DLD1 (cell line): ENCODE results near the gene LGALS8.
"Not testable (repeated sequence)": the region's sequence is repeated elsewhere in the genome, so short reads cannot be mapped to it uniquely, and the experiment has no call there.

Source experiments
- in situ Hi-C: cut with HindIII; loops from 2 replicates; pipeline ENCODE4 v1.10.0; 2017; ENCODE audit warnings: low sequenced_read_pairs

The LGALS8 gene

DNA sequence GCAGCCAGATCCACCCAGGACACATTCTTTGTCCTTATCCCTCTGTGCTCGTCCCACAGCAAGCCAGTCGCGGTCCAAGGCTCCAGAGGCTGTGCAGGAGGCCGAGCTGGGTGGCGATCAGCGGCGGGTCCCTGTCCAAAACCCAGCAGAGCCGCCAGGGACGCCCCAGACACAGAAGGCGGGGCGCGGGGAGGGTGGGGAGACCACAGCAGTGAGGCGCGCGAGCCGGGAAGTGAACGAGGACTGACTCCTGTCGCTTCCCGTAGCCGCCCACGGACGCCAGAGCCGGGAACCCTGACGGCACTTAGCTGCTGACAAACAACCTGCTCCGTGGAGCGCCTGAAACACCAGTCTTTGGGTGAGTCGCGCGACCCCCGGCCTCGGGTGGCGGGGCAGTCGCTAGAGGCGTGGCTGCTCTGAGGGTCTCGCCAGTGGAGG lies at the start of gene LGALS8:
TSS of gene LGALS8 (plus strand) at position 279 of the 438 bp plus-strand sequence. CDS start 2,089 bp downstream, outside the sequence.
- in situ Hi-C loops, result no loop called here

GRCh38 chr1:236476019-236476418 lies 47.8 kb upstream of the LGALS8 start:
- in situ Hi-C loops, result no loop called here

DNA sequence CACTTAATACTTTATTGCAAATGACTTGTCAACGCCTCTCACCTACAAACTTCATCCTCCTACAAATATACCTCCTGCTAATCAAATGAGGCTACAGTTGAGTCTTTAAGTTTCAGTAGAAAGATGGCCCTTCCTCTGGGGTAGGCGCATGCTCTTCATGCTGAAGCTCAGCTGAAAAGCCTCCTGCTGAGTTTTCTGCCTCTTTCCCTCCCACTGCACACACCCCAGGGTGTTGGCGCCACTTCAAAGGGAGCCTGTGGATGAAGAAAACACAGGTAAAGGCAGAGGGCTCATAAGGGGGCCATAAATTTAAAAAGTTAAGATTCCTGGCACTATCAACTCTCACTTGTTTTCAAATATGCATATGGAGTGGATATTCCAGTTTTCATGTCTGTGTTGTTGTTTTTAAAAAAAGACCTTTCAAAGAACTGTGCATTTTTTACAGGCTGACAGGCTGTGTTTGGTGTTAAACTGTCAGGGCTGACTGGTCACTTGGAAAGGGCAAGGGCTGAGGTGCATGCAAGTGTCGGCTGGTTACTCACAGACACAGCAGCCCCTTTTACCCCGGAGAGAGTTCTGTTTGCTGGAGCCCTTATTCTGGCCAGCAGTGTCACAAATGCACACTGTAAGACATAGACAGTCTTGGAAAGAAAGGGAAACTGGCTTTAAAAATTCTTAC lies 42.9 kb upstream of the LGALS8 start:
- in situ Hi-C loops, result no loop called here

DNA sequence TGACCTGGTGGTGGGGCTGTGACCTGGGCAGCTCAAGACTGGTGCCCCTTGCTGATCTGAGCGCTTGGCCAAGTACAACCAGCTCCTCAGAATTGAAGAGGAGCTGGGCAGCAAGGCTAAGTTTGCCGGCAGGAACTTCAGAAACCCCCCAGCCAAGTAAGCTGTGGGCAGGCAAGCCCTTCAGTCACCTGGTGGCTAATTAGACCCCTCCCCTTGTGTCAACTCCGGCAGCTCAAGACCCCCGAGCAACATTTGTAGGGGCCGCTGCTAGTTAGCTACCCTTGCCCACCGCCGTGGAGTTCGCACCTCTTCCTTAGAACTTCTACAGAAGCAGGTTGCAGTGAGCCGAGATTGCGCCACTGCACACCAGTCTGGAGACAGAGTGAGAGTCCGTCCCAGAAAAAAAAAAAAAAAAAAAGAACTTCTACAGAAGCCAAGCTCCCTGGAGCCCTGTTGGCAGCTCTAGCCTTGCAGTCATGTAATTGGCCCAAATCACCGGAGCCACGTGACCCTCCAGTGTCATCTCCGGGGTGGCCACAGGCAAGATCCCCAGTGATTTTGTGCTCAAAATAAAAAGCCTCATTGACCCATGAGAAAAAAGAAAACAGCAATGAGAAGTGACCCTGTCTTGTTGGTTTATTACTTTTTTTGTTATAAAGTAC lies 39.3 kb upstream of the LGALS8 start:
- in situ Hi-C loops, result no loop called here

GRCh38 chr1:236486356-236487002 lies 37.3 kb upstream of the LGALS8 start:
- in situ Hi-C loops, result no loop called here

GRCh38 chr1:236489161-236489560 lies 34.6 kb upstream of the LGALS8 start:
- in situ Hi-C loops, result not testable (repeated sequence)

GRCh38 chr1:236489710-236490377 lies 33.9 kb upstream of the LGALS8 start:
- in situ Hi-C loops, result no loop called here

GRCh38 chr1:236491469-236492136 lies 32.2 kb upstream of the LGALS8 start:
- in situ Hi-C loops, result no loop called here

GRCh38 chr1:236492378-236492777 lies 31.4 kb upstream of the LGALS8 start:
- in situ Hi-C loops, result no loop called here

GRCh38 chr1:236494082-236494481 lies 29.7 kb upstream of the LGALS8 start:
- in situ Hi-C loops, result no loop called here

DNA sequence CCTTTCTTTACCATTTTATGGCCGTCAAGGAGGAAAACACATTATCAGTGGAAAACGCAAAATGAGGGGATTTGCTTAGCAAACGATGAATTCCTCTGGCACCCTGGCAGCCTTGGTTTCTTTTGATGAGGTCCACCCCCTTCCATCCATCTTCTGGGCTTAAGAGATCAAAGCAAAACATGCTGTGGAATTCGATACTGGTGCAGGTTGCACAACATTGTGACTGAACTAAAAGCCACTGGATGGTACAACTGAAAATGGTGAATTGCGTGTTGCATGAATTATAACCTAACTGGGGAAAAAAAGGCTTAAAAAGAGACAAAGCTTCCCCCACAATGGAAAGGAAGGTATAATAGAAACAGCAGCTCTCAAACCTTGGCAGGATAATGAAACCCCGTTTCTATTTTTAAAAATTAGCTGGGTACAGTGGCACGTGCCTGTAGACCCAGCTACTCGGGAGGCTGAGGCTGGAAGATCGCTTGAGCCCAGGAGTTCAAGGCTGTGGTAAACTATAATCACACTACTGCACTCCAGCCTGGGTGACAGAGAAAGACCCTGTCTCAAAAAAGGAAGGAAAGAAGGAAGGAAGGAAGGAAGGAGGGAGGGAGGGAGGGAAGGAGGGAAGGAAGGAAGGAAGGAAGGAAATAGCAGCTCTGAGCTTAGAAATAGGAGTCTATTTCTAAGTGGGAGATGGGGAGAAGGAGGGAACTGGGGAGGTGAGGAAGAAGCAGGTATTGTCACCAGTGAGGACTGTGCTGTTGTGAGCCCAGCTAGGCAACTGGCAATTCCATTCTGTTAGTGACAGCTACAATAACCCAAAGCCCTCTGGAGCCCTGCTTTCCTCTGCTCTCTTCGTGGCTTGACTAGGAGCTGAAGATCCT lies 29.0 kb upstream of the LGALS8 start:
- in situ Hi-C loops, result no loop called here

GRCh38 chr1:236495467-236496112 lies 28.2 kb upstream of the LGALS8 start:
- in situ Hi-C loops, result no loop called here

- in situ Hi-C loops, result no loop called here
Observed at GRCh38 chr1:236497908-236498307, 25.9 kb upstream of the LGALS8 start.

- in situ Hi-C loops, result no loop called here
Observed at GRCh38 chr1:236501093-236501492, 22.7 kb upstream of the LGALS8 start.

DNA sequence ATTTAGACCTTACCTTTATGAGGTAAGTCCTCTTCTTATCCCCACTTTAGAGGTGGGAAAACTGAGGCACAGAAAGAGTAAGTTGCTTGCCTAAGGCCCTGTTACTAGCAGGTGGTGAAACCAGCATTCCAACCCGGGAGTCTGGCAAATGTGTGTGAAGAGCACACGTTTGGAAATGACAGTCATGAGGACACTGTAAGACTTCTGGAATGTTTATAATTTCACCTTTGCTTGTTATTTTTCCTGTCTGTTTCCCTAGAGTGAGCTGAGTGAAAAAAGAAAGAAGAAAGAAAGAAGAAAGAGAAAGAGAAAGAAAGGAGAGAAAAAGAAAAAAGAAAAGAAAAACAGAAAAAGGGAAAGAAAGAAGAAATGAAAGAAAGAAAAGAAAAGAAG lies 21.2 kb upstream of the LGALS8 start:
- in situ Hi-C loops, result no loop called here

- in situ Hi-C loops, result no loop called here
Observed at GRCh38 chr1:236502972-236503639, 20.7 kb upstream of the LGALS8 start.

DNA sequence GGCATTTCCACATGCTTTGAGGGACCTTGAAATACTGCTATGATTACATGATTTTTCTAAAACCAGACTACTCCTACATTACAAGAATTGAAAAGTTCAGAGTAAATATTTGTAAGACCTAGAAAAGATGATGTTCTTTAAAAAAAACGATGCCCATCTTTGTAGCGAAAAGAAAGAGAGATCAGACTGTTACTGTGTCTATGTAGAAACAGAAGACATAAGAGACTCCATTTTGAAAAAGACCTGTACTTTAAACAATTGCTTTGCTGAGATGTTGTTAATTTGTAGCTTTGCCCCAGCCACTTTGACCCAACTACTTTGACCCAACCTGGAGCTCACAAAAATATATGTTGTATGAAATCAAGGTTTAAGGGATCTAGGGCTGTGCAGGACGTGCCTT lies 19.4 kb upstream of the LGALS8 start:
- in situ Hi-C loops, result not testable (repeated sequence)

GRCh38 chr1:236507022-236507700 lies 16.6 kb upstream of the LGALS8 start:
- in situ Hi-C loops, result no loop called here
